Right lobe of liver (tissue), 4 donors: ENCODE data around the gene CUTC.

Source experiments
- POLR2A ChIP-seq: fragments of 450-650 bp; IDR thresholded peaks from one replicate; pipeline ENCODE4 v1.6.1; 2017; ENCODE audit warnings: antibody characterized with exemption, mild to moderate bottlenecking
- TF ChIP-seq, protein P1 (sequence below), 4 donors: fragments of 200-600 bp in 3 of 4; fragments of 450-650 bp in 1 of 4; IDR thresholded peaks; one replicate each; pipeline versions ENCODE4 v1.5.1 to v1.8.0; 2016 to 2022; ENCODE audit warnings: antibody characterized with exemption in 4 of 4, mild to moderate bottlenecking in 2 of 4
- donor health status: DM: no; HTN: no; CAD: no.
- donor health status: DM: no; HTN: no; CAD: no.
- donor health status: DM: no; HTN: yes; CAD: no.

DNA sequence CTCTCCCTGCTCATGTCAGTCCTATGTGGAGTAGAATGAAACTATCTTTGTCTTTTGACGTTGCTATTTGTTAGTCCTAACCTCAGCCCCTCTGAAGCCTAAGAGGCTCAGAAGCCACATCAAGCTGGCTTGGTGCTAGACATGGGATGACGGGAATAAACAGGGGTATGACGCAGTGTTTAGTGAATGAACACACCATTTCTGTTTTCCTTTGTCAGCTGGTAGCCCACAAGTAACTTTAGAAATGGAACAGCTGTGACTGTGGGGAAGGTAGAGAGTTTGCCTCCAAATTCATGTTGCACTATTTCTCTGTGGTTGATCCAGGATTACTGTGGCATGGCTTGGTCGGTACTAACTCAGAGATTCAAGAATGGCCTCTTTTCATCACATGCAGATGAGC lies 31.4 kb upstream of the CUTC start:
- TF ChIP-seq, protein P1, sequence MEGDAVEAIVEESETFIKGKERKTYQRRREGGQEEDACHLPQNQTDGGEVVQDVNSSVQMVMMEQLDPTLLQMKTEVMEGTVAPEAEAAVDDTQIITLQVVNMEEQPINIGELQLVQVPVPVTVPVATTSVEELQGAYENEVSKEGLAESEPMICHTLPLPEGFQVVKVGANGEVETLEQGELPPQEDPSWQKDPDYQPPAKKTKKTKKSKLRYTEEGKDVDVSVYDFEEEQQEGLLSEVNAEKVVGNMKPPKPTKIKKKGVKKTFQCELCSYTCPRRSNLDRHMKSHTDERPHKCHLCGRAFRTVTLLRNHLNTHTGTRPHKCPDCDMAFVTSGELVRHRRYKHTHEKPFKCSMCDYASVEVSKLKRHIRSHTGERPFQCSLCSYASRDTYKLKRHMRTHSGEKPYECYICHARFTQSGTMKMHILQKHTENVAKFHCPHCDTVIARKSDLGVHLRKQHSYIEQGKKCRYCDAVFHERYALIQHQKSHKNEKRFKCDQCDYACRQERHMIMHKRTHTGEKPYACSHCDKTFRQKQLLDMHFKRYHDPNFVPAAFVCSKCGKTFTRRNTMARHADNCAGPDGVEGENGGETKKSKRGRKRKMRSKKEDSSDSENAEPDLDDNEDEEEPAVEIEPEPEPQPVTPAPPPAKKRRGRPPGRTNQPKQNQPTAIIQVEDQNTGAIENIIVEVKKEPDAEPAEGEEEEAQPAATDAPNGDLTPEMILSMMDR (IDR thresholded peaks at IDR 0.05): no peak
- no peak for TF ChIP-seq POLR2A
